BE2C (cell line): Measurements from ENCODE around the gene TSHB.

Experiments used
- DNase-seq: peaks from one replicate; pipeline ENCODE4 v3.0.0-alpha.2; 2020
- H3K27me3 ChIP-seq: fragments of 250-450 bp; sonication (Bioruptor Pico); 2 replicates; pipeline ENCODE4 v1.5.1; 2020; ENCODE audit warnings: mild to moderate bottlenecking
- H3K36me3 ChIP-seq: fragments of 250-450 bp; sonication (Bioruptor Pico); 2 replicates; pipeline ENCODE4 v1.5.1; 2020; ENCODE audit warnings: mild to moderate bottlenecking
- H3K4me1 ChIP-seq: fragments of 250-450 bp; sonication (Bioruptor Pico); 2 replicates; pipeline ENCODE4 v1.5.1; 2020
- H3K4me3 ChIP-seq: 2 replicates; pipeline ENCODE4 v1.5.1; 2011; ENCODE audit warnings: low read depth, low read length
- H3K9me3 ChIP-seq: fragments of 250-450 bp; sonication (Bioruptor Pico); 2 replicates; pipeline ENCODE4 v1.5.1; 2020
- CTCF ChIP-seq: IDR thresholded peaks from 2 replicates; pipeline ENCODE4 v1.5.1; 2012; ENCODE audit warnings: mild to moderate bottlenecking, low read depth, low read length

The TSHB gene

GRCh38 chr1:115052454-115053083 lies 22.9 kb downstream of the TSHB start:
- H3K27me3 ChIP-seq, result peaks cover 6% of the 10 kb centered on the region
- no peak overlapping the region for H3K4me3 ChIP-seq
- peak; percentile 55 for DNase-seq
- no peaks in the 10 kb centered on the region for H3K36me3 ChIP-seq
- peak; percentile 87 for TF ChIP-seq CTCF
- H3K9me3 ChIP-seq, result no peaks in the 10 kb centered on the region
- H3K4me1 ChIP-seq, result no peaks in the 10 kb centered on the region

- no peak for TF ChIP-seq CTCF
- DNase-seq, result no peak
- H3K4me3 ChIP-seq, result no peak overlapping the region
Measured at GRCh38 chr1:115056395-115056798, 26.8 kb downstream of the TSHB start.

GRCh38 chr1:115057661-115058254 lies 28.1 kb downstream of the TSHB start:
- H3K27me3 ChIP-seq, result no peaks in the 10 kb centered on the region; the same call in 1 of the 2 replicates
- no peaks in the 10 kb centered on the region for H3K36me3 ChIP-seq
- no peak for DNase-seq
- no peaks in the 10 kb centered on the region for H3K9me3 ChIP-seq
- H3K4me1 ChIP-seq, result no peaks in the 10 kb centered on the region
- TF ChIP-seq CTCF, result no peak
- no peak overlapping the region for H3K4me3 ChIP-seq

More at GRCh38 chr1:115056395-115056798, 26.8 kb downstream of the TSHB start:
- no peaks in the 10 kb centered on the region for H3K36me3 ChIP-seq
- peaks cover 3% of the 10 kb centered on the region for H3K27me3 ChIP-seq
- no peaks in the 10 kb centered on the region for H3K9me3 ChIP-seq
- no peaks in the 10 kb centered on the region for H3K4me1 ChIP-seq

- H3K9me3 ChIP-seq, result no peaks in the 10 kb centered on the region
- no peaks in the 10 kb centered on the region for H3K4me1 ChIP-seq
- no peak for TF ChIP-seq CTCF
- H3K36me3 ChIP-seq, result no peaks in the 10 kb centered on the region
- no peak for DNase-seq
- no peaks in the 10 kb centered on the region; the same call in 1 of the 2 replicates for H3K27me3 ChIP-seq
- H3K4me3 ChIP-seq, result no peak overlapping the region
Measured at GRCh38 chr1:115059316-115059715, 29.7 kb downstream of the TSHB start.

- H3K36me3 ChIP-seq, result no peaks in the 10 kb centered on the region
- DNase-seq, result no peak
- no peak for TF ChIP-seq CTCF
- no peak overlapping the region for H3K4me3 ChIP-seq
- H3K4me1 ChIP-seq, result no peaks in the 10 kb centered on the region
- H3K9me3 ChIP-seq, result no peaks in the 10 kb centered on the region
- H3K27me3 ChIP-seq, result no peaks in the 10 kb centered on the region; the same call in 1 of the 2 replicates
Measured at GRCh38 chr1:115060501-115060900, 30.9 kb downstream of the TSHB start.

GRCh38 chr1:115062542-115063004 lies 32.9 kb downstream of the TSHB start:
- H3K9me3 ChIP-seq, result no peaks in the 10 kb centered on the region
- H3K27me3 ChIP-seq, result no peaks in the 10 kb centered on the region
- no peaks in the 10 kb centered on the region for H3K36me3 ChIP-seq
- TF ChIP-seq CTCF, result no peak
- no peak for DNase-seq
- H3K4me1 ChIP-seq, result no peaks in the 10 kb centered on the region
- no peak overlapping the region for H3K4me3 ChIP-seq
